Measurements from ENCODE around the gene RALBP1.

GRCh38 chr18:9478545-9478944 is 3.2 kb downstream of the RALBP1 start:
- TF ChIP-seq CTCF (IDR thresholded peaks at IDR 0.05; ENCODE audit: low read depth, low read length) (no peak), POLR2A (IDR thresholded peaks at IDR 0.05; ENCODE audit: extremely low read depth, insufficient read length) (no peak), MAX (IDR thresholded peaks at IDR 0.05; ENCODE audit: low read depth, low read length) (no peak), MYC (IDR thresholded peaks at IDR 0.05; ENCODE audit: low read depth, low read length) (no peak)
